Upper lobe of left lung (tissue), 4 donors: ENCODE data around the gene RNF135.
A peak's percentile ranks its signal among the peaks of the same experiment; 100 is the strongest.

Source experiments
- EP300 ChIP-seq, 4 donors: sonication (generic); formaldehyde crosslinking; IDR thresholded peaks; one replicate each; pipeline ENCODE4 v1.5.1; 2017; ENCODE audit warnings: antibody characterized with exemption in 4 of 4, control low read depth in 2 of 4
- POLR2A ChIP-seq, 4 donors: fragments of 450-650 bp; IDR thresholded peaks; one replicate each; pipeline ENCODE4 v1.5.1; 2016 to 2017; ENCODE audit warnings: antibody characterized with exemption in 4 of 4, mild to moderate bottlenecking in 2 of 4
- TF ChIP-seq, protein P1 (sequence below), 6 experiments: fragments of 450-650 bp in 4 of 6; fragments of 200-600 bp in 2 of 6; sonication (generic) in 2 of 6; IDR thresholded peaks; one replicate each; pipeline ENCODE4 v1.5.1; 2016 to 2019; ENCODE audit warnings: antibody characterized with exemption in 6 of 6

DNA sequence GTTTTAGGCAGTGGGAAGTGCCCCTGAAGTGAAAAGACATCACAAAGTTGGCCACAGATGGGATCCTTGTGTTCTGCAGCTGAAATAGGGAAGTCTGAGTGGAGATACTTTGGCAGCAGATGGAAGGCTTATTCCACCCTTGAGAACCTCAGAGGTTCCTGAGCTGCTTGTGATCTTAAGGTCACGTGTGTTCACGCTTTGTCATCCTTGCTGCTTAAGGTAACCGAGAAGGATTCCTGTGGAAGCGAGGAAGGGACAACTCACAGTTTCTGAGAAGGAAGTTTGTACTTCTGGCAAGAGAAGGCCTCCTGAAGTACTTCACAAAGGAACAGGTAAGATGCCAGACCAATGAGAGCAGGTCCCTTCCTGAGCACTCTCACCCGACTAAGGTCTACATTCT lies 36.9 kb upstream of the RNF135 start:
- TF ChIP-seq, protein P1, sequence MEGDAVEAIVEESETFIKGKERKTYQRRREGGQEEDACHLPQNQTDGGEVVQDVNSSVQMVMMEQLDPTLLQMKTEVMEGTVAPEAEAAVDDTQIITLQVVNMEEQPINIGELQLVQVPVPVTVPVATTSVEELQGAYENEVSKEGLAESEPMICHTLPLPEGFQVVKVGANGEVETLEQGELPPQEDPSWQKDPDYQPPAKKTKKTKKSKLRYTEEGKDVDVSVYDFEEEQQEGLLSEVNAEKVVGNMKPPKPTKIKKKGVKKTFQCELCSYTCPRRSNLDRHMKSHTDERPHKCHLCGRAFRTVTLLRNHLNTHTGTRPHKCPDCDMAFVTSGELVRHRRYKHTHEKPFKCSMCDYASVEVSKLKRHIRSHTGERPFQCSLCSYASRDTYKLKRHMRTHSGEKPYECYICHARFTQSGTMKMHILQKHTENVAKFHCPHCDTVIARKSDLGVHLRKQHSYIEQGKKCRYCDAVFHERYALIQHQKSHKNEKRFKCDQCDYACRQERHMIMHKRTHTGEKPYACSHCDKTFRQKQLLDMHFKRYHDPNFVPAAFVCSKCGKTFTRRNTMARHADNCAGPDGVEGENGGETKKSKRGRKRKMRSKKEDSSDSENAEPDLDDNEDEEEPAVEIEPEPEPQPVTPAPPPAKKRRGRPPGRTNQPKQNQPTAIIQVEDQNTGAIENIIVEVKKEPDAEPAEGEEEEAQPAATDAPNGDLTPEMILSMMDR (IDR thresholded peaks at IDR 0.05), result no peak
- no peak for TF ChIP-seq POLR2A (IDR thresholded peaks at IDR 0.05)
- peak in 1 of 4 donors; percentile 34 for TF ChIP-seq EP300 (IDR thresholded peaks at IDR 0.05)
